IMR-90 (cell line): ENCODE results near the gene CAPN9. TPM values are rescaled to one million over a fixed set of nuclear protein-coding genes. Genes with fewer than 3 reads are reported as not detected.

Experiments used
- ATAC-seq: fragments of 200-7000 bp; cut with Tn5 transposase; 2 replicates; pipeline ENCODE4 v1.9.1; 2020; ENCODE audit warnings: low read depth, mild to moderate bottlenecking, moderate library complexity
- BruUV-seq: library from RNA; stranded (reverse); fragments of 400-500 nt; replicated peaks from 2 replicates; lab custom pipeline; 2021; lab: Mats Ljungman, UMichigan
- CTCF ChIA-PET: fragments of 300-600 bp; formaldehyde crosslinking; extraction: SDS; loops from one replicate; lab custom pipeline; 2021; ENCODE audit warnings: antibody characterized with exemption; lab: Yijun Ruan, JAX
- POLR2A ChIA-PET: fragments of 300-600 bp; sonication (Branson Sonifier 250); formaldehyde crosslinking; loops from one replicate; lab custom pipeline; 2022; ENCODE audit warnings: antibody characterized with exemption; ENCODE audit not compliant: unreplicated experiment; lab: Charles Lee
- DNase-seq: peaks from one replicate; pipeline ENCODE4 v3.0.0; 2013
- H2AFZ ChIP-seq: replicated peaks from 2 replicates; pipeline ENCODE3; 2013; ENCODE audit warnings: low read length, mild to moderate bottlenecking; ENCODE audit not compliant: poor library complexity
- H2AK5ac ChIP-seq: 2 replicates; pipeline ENCODE4 v1.6.1; 2013; ENCODE audit warnings: low read depth, low read length, inconsistent platforms
- H2AK9ac ChIP-seq: replicated peaks from 2 replicates; pipeline ENCODE3; 2013; ENCODE audit warnings: mild to moderate bottlenecking, low read depth, low read length, moderate library complexity; ENCODE audit not compliant: poor library complexity
- H2BK120ac ChIP-seq: 2 replicates; pipeline ENCODE4 v1.6.1; 2013; ENCODE audit warnings: low read depth, low read length, inconsistent platforms
- H2BK15ac ChIP-seq: 3 replicates; pipeline ENCODE4 v1.6.1; 2013; ENCODE audit warnings: low read depth, low read length, inconsistent platforms
- H2BK20ac ChIP-seq: 2 replicates; pipeline ENCODE4 v1.6.1; 2013; ENCODE audit warnings: low read depth, mild to moderate bottlenecking, inconsistent platforms, low read length, moderate library complexity
- H2BK5ac ChIP-seq: 2 replicates; pipeline ENCODE4 v1.6.1; 2013; ENCODE audit warnings: mild to moderate bottlenecking, low read depth, low read length, inconsistent platforms; ENCODE audit not compliant: poor library complexity, severe bottlenecking
- H3K14ac ChIP-seq: replicated peaks from 2 replicates; pipeline ENCODE4 v1.6.1; 2013; ENCODE audit warnings: low read depth, low read length, inconsistent platforms
- H3K18ac ChIP-seq: 2 replicates; pipeline ENCODE4 v1.6.1; 2013; ENCODE audit warnings: low read depth, low read length, control low read depth
- H3K23ac ChIP-seq: 2 replicates; pipeline ENCODE4 v1.6.1; 2013; ENCODE audit warnings: low read depth, low read length, inconsistent platforms
- H3K27ac ChIP-seq: 2 replicates; pipeline ENCODE4 v1.5.1; 2013; ENCODE audit warnings: mild to moderate bottlenecking, control low read depth, low read length; ENCODE audit not compliant: insufficient read depth
- H3K27me3 ChIP-seq: 2 replicates; pipeline ENCODE4 v1.6.1; 2013; ENCODE audit warnings: low read length; ENCODE audit not compliant: control insufficient read depth, insufficient read depth
- H3K36me3 ChIP-seq: 2 replicates; pipeline ENCODE4 v1.6.1; 2013; ENCODE audit warnings: low read length, mixed read lengths; ENCODE audit not compliant: control insufficient read depth, insufficient read depth
- H3K4ac ChIP-seq: 2 replicates; pipeline ENCODE4 v1.6.1; 2013; ENCODE audit warnings: low read depth, low read length, inconsistent platforms
- H3K4me1 ChIP-seq: 2 replicates; pipeline ENCODE4 v1.6.1; 2013; ENCODE audit warnings: low read length, mixed read lengths; ENCODE audit not compliant: control insufficient read depth, insufficient read depth
- H3K4me2 ChIP-seq: 2 replicates; pipeline ENCODE4 v1.6.1; 2013; ENCODE audit warnings: low read depth, mild to moderate bottlenecking, control low read depth, low read length, moderate library complexity
- H3K4me3 ChIP-seq: 2 replicates; pipeline ENCODE4 v1.5.1; 2013; ENCODE audit warnings: low read depth, mild to moderate bottlenecking, control low read depth, low read length, moderate library complexity; ENCODE audit not compliant: insufficient read depth
- H3K56ac ChIP-seq: 2 replicates; pipeline ENCODE4 v1.6.1; 2013; ENCODE audit warnings: low read length, inconsistent platforms; ENCODE audit not compliant: insufficient read depth; ENCODE audit errors: extremely low read depth
- H3K79me1 ChIP-seq, 2 experiments: 2 replicates each; pipeline ENCODE4 v1.6.1; 2013; ENCODE audit warnings: low read length in 2 of 2, inconsistent platforms in 1 of 2, low read depth in 1 of 2
- H3K9ac ChIP-seq: 2 replicates; pipeline ENCODE4 v1.6.1; 2013; ENCODE audit warnings: low read depth, low read length, control low read depth
- H3K9me1 ChIP-seq: 2 replicates; pipeline ENCODE4 v1.6.1; 2013; ENCODE audit warnings: low read length, inconsistent platforms; ENCODE audit not compliant: insufficient read depth
- H3K9me3 ChIP-seq: 2 replicates; pipeline ENCODE4 v1.6.1; 2013; ENCODE audit warnings: low read length; ENCODE audit not compliant: control insufficient read depth, insufficient read depth
- H4K20me1 ChIP-seq: 2 replicates; pipeline ENCODE4 v1.6.1; 2013; ENCODE audit warnings: low read length, inconsistent platforms; ENCODE audit not compliant: insufficient read depth
- H4K5ac ChIP-seq: 2 replicates; pipeline ENCODE4 v1.6.1; 2013; ENCODE audit warnings: mild to moderate bottlenecking, low read depth, low read length, control low read depth
- H4K8ac ChIP-seq, 2 experiments: 2 replicates each; pipeline ENCODE4 v1.6.1; 2013; ENCODE audit warnings: low read depth in 2 of 2, low read length in 2 of 2, control low read depth in 1 of 2, inconsistent platforms in 1 of 2
- H4K91ac ChIP-seq: 2 replicates; pipeline ENCODE4 v1.6.1; 2013; ENCODE audit warnings: low read depth, low read length, inconsistent platforms; ENCODE audit not compliant: insufficient read depth
- BHLHE40 ChIP-seq: fragments of 150-350 bp; IDR thresholded peaks from 2 replicates; pipeline ENCODE4 v1.6.1; 2016; ENCODE audit warnings: mild to moderate bottlenecking, low read depth, low read length
- CEBPB ChIP-seq: IDR thresholded peaks from 2 replicates; pipeline ENCODE4 v1.6.1; 2012; ENCODE audit warnings: low read depth, low read length, improper control_type of control experiment
- CHD1 ChIP-seq: IDR thresholded peaks from 2 replicates; pipeline ENCODE4 v1.6.1; 2012; ENCODE audit warnings: low read depth, low read length, improper control_type of control experiment
- CTCF ChIP-seq: conservative IDR thresholded peaks from 2 replicates; pipeline ENCODE4 v1.5.1; 2012; ENCODE audit warnings: mild to moderate bottlenecking, low read depth, low read length, improper control_type of control experiment
- ELK1 ChIP-seq: fragments of 150-350 bp; IDR thresholded peaks from 2 replicates; pipeline ENCODE4 v1.6.1; 2016; ENCODE audit warnings: low read depth, mild to moderate bottlenecking, low read length, moderate library complexity, borderline replicate concordance
- FOS ChIP-seq: fragments of 150-350 bp; IDR thresholded peaks from 2 replicates; pipeline ENCODE4 v1.6.1; 2016; ENCODE audit warnings: low read depth, low read length
- MAFK ChIP-seq: IDR thresholded peaks from 2 replicates; pipeline ENCODE4 v1.6.1; 2012; ENCODE audit warnings: low read depth, low read length, improper control_type of control experiment
- MAZ ChIP-seq: IDR thresholded peaks from 2 replicates; pipeline ENCODE4 v1.6.1; 2012; ENCODE audit warnings: low read depth, mild to moderate bottlenecking, low read length, improper control_type of control experiment, moderate library complexity, borderline replicate concordance
- MXI1 ChIP-seq: IDR thresholded peaks from 2 replicates; pipeline ENCODE4 v1.6.1; 2012; ENCODE audit warnings: low read depth, mild to moderate bottlenecking, low read length, moderate library complexity, borderline replicate concordance
- POLR2A ChIP-seq: IDR thresholded peaks from 2 replicates; pipeline ENCODE4 v1.6.1; 2012; ENCODE audit warnings: mild to moderate bottlenecking, low read depth, low read length
- RCOR1 ChIP-seq: IDR thresholded peaks from 2 replicates; pipeline ENCODE4 v1.6.1; 2012; ENCODE audit warnings: mild to moderate bottlenecking, low read length, improper control_type of control experiment; ENCODE audit not compliant: insufficient replicate concordance
- RFX5 ChIP-seq: IDR thresholded peaks from 2 replicates; pipeline ENCODE4 v1.8.0; 2012; ENCODE audit warnings: low read depth, mild to moderate bottlenecking, low read length, moderate library complexity
- WGBS, 2 experiments: methylation state at CpG; one replicate each; pipeline versions ENCODE4 v1.1.5 to v1.1.7; 2013; ENCODE audit warnings: missing lambda C conversion rate in 2 of 2; ENCODE audit not compliant: insufficient read length in 1 of 2; ENCODE audit errors: extremely low coverage in 2 of 2; 5-methylcytosine and 5-hydroxymethylcytosine counted together
- dilution Hi-C: fragments of 300-500 bp; cut with HindIII; formaldehyde crosslinking; loops from one replicate; pipeline ENCODE4 v1.14.3; 2018; ENCODE audit warnings: low sequenced_read_pairs; ENCODE audit not compliant: unreplicated experiment
- in situ Hi-C: fragments of 300-500 bp; cut with MboI; formaldehyde crosslinking; loops from 3 replicates; pipeline ENCODE4 v1.14.3; 2019; ENCODE audit warnings: low sequenced_read_pairs, inconsistent platforms, mixed read lengths
- intact Hi-C: fragments of 100-400 bp; cut with micrococcal nuclease; formaldehyde crosslinking; loops from 2 replicates; pipeline ENCODE4 v1.10.0; 2022
- polyA plus RNA-seq, 3 experiments: library from polyadenylated mRNA; depleted of rRNA; stranded (reverse); fragments of >200 nt; gene quantifications; 2 replicates each; pipeline ENCODE4 v1.2.3, GENCODE V29; 2012; ENCODE audit warnings: low replicate concordance in 1 of 3
- total RNA-seq: library from RNA; depleted of rRNA; stranded (reverse); fragments of >200 nt; gene quantifications from 2 replicates; pipeline ENCODE4 v1.2.3, GENCODE V29; 2012
- TF ChIP-seq, protein P1 (sequence below): fragments of 150-350 bp; IDR thresholded peaks from 2 replicates; pipeline ENCODE4 v1.6.1; 2017; ENCODE audit warnings: mild to moderate bottlenecking, antibody characterized with exemption, low read length, low read depth

Gene CAPN9
- total and polyA plus RNA-seq, 2 of the 4 experiments (the other 2 are of a cell fraction): not detected

- Histone ChIP-seq H3K4me2 (no peak overlapping the region), H2BK120ac (no peak overlapping the region), H2AK9ac (no peak overlapping the region), H3K9ac (no peak overlapping the region), H3K4me3 (no peak overlapping the region), H3K4ac (no peak overlapping the region), H3K14ac (no peak overlapping the region), H4K5ac (no peak overlapping the region), H2BK5ac (no peak overlapping the region), H2AK5ac (no peak overlapping the region), H3K9me1 (no peaks in the 10 kb centered on the region), H3K36me3 (no peaks in the 10 kb centered on the region), H3K27ac (no peak overlapping the region), H2AFZ (no peak overlapping the region), H3K56ac (no peak overlapping the region), H4K20me1 (no peaks in the 10 kb centered on the region), H3K9me3 (no peaks in the 10 kb centered on the region), H3K79me1 (no peaks in the 10 kb centered on the region), H4K8ac (no peak overlapping the region), H4K91ac (no peak overlapping the region), H3K18ac (no peak overlapping the region), H3K4me1 (peaks cover 9% of the 10 kb centered on the region; the same call in 1 of the 2 replicates), H3K23ac (no peak overlapping the region), H2BK20ac (no peak overlapping the region), H2BK15ac (no peak overlapping the region), H3K27me3 (peaks cover 5% of the 10 kb centered on the region; the same call in 1 of the 2 replicates)
- dilution Hi-C loops: no loop called here
- ATAC-seq (no peak), DNase-seq (no peak)
- intact Hi-C loops: no loop called here
- BruUV-seq: no TSS peak
- POLR2A ChIA-PET: no interaction called here
- TF ChIP-seq RCOR1: no peak
- no peak for TF ChIP-seq CHD1
- TF ChIP-seq ELK1: no peak
- TF ChIP-seq POLR2A: no peak
- TF ChIP-seq CEBPB: no peak
- no peak for TF ChIP-seq FOS
- no peak for TF ChIP-seq CTCF
- no peak for TF ChIP-seq MAFK
- TF ChIP-seq RFX5: no peak
- TF ChIP-seq, protein P1, sequence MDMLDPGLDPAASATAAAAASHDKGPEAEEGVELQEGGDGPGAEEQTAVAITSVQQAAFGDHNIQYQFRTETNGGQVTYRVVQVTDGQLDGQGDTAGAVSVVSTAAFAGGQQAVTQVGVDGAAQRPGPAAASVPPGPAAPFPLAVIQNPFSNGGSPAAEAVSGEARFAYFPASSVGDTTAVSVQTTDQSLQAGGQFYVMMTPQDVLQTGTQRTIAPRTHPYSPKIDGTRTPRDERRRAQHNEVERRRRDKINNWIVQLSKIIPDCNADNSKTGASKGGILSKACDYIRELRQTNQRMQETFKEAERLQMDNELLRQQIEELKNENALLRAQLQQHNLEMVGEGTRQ: no peak
- no peak for TF ChIP-seq MAZ
- no peak for TF ChIP-seq BHLHE40
- no peak for TF ChIP-seq MXI1
- CTCF ChIA-PET: no interaction called here
- WGBS, 2 experiments: 54% methylated on average over 2 of the region's 3 CpGs; no CpG with 5 or more reads in 1 of the 2 experiments
- in situ Hi-C loops: no loop called here
Observed at GRCh38 chr1:230745071-230745470, 2.1 kb upstream of the CAPN9 start.
